ENCODE measurements around the gene SCUBE2.
"Not testable (repeated sequence)": the region's sequence is repeated elsewhere in the genome, so short reads cannot be mapped to it uniquely, and the experiment has no call there.

Gene SCUBE2

GRCh38 chr11:9008011-9008550, 83.3 kb downstream of the SCUBE2 start:
- FAIRE-seq = no peak

GRCh38 chr11:9005087-9005486, 86.3 kb downstream of the SCUBE2 start:
- DNase-seq (ENCODE audit: insufficient read length, low spot score) = no peak

More at GRCh38 chr11:9008011-9008550, 83.3 kb downstream of the SCUBE2 start:
- TF ChIP-seq POLR2A (IDR thresholded peaks at IDR 0.05; ENCODE audit: low read depth, low read length) = no peak
- DNase-seq (ENCODE audit: insufficient read length, low spot score) = no peak

GRCh38 chr11:9004183-9004926, 87.0 kb downstream of the SCUBE2 start:
- TF ChIP-seq POLR2A (IDR thresholded peaks at IDR 0.05; ENCODE audit: low read depth, low read length) = no peak
- DNase-seq (ENCODE audit: insufficient read length, low spot score) (no peak), FAIRE-seq (no peak)

More at GRCh38 chr11:9005087-9005486, 86.3 kb downstream of the SCUBE2 start:
- TF ChIP-seq POLR2A (IDR thresholded peaks at IDR 0.05; ENCODE audit: low read depth, low read length) = no peak
- FAIRE-seq = no peak

- DNase-seq (ENCODE audit: insufficient read length, low spot score) = no peak
- TF ChIP-seq POLR2A (IDR thresholded peaks at IDR 0.05; ENCODE audit: low read depth, low read length) = peak; percentile 81
- FAIRE-seq = no peak
Measured at GRCh38 chr11:9003573-9004182, 87.7 kb downstream of the SCUBE2 start, which contains the start of gene NRIP3. NRIP3 (minus strand) TSS chr11:9004001; CDS start chr11:9003935, 66 bp downstream.

- DNase-seq (ENCODE audit: insufficient read length, low spot score) (no peak), FAIRE-seq (no peak)
- TF ChIP-seq POLR2A (IDR thresholded peaks at IDR 0.05; ENCODE audit: low read depth, low read length) = no peak
Measured at GRCh38 chr11:9002920-9003572, 88.4 kb downstream of the SCUBE2 start.

GRCh38 chr11:9001736-9002135, 89.7 kb downstream of the SCUBE2 start:
- FAIRE-seq (peak; percentile 97), DNase-seq (ENCODE audit: insufficient read length, low spot score) (peak; percentile 94)
- TF ChIP-seq POLR2A (IDR thresholded peaks at IDR 0.05; ENCODE audit: low read depth, low read length) = no peak

- no peak for DNase-seq (ENCODE audit: insufficient read length, low spot score)
- TF ChIP-seq POLR2A (IDR thresholded peaks at IDR 0.05; ENCODE audit: low read depth, low read length) = no peak
- no peak for FAIRE-seq
Measured at GRCh38 chr11:8998017-8998416, 93.4 kb downstream of the SCUBE2 start.

GRCh38 chr11:8997451-8997850, 93.9 kb downstream of the SCUBE2 start:
- no peak for TF ChIP-seq POLR2A (IDR thresholded peaks at IDR 0.05; ENCODE audit: low read depth, low read length)
- FAIRE-seq = no peak
- DNase-seq (ENCODE audit: insufficient read length, low spot score) = no peak

GRCh38 chr11:8989453-8989852, 101.9 kb downstream of the SCUBE2 start:
- FAIRE-seq = peak; percentile 73
- no peak for DNase-seq (ENCODE audit: insufficient read length, low spot score)
- no peak for TF ChIP-seq POLR2A (IDR thresholded peaks at IDR 0.05; ENCODE audit: low read depth, low read length)

- TF ChIP-seq POLR2A (IDR thresholded peaks at IDR 0.05; ENCODE audit: low read depth, low read length) = no peak
- peak; percentile 72 for FAIRE-seq
- peak; percentile 65 for DNase-seq (ENCODE audit: insufficient read length, low spot score)
Measured at GRCh38 chr11:8988329-8989234, 102.8 kb downstream of the SCUBE2 start.

GRCh38 chr11:8987446-8987845, 104.0 kb downstream of the SCUBE2 start:
- DNase-seq (ENCODE audit: insufficient read length, low spot score) = no peak
- no peak for TF ChIP-seq POLR2A (IDR thresholded peaks at IDR 0.05; ENCODE audit: low read depth, low read length)
- FAIRE-seq = no peak

- not testable (repeated sequence) for FAIRE-seq; DNase-seq (ENCODE audit: insufficient read length, low spot score)
Measured at GRCh38 chr11:8986772-8987171, 104.6 kb downstream of the SCUBE2 start.

GRCh38 chr11:8985462-8985861, 105.9 kb downstream of the SCUBE2 start:
- DNase-seq (ENCODE audit: insufficient read length, low spot score) (no peak), FAIRE-seq (no peak)
- TF ChIP-seq POLR2A (IDR thresholded peaks at IDR 0.05; ENCODE audit: low read depth, low read length) = no peak
